NCI-H1436 (cell line): Measurements from ENCODE around the gene MRPS5.

Source experiments
- DNase-seq: peaks from one replicate; lab custom pipeline; 2025; lab: John Stamatoyannopoulos, UW

MRPS5 gene

GRCh38 chr2:95091885-95092555 lies 29.6 kb downstream of the MRPS5 start:
- DNase-seq, result no peak

GRCh38 chr2:95087379-95087778 lies 34.2 kb downstream of the MRPS5 start:
- DNase-seq, result no peak

GRCh38 chr2:95086017-95086416 lies 35.6 kb downstream of the MRPS5 start:
- DNase-seq, result no peak

GRCh38 chr2:95082477-95082876 lies 39.1 kb downstream of the MRPS5 start:
- no peak for DNase-seq

- no peak for DNase-seq
Measured at GRCh38 chr2:95079199-95079683, 42.4 kb downstream of the MRPS5 start.

- no peak for DNase-seq
Measured at GRCh38 chr2:95077861-95078603, 43.6 kb downstream of the MRPS5 start.

- DNase-seq, result no peak
Measured at GRCh38 chr2:95077530-95077825, 44.1 kb downstream of the MRPS5 start.

- DNase-seq, result peak; percentile 75
Measured at GRCh38 chr2:95076705-95077529, 44.7 kb downstream of the MRPS5 start.

GRCh38 chr2:95075440-95076132 lies 46.0 kb downstream of the MRPS5 start:
- DNase-seq, result no peak

GRCh38 chr2:95074663-95075439 lies 46.8 kb downstream of the MRPS5 start:
- no peak for DNase-seq

GRCh38 chr2:95073856-95074662 lies 47.5 kb downstream of the MRPS5 start:
- no peak for DNase-seq

- DNase-seq, result no peak
Measured at GRCh38 chr2:95072424-95072823, 49.2 kb downstream of the MRPS5 start.

GRCh38 chr2:95071856-95072255 lies 49.8 kb downstream of the MRPS5 start:
- DNase-seq, result no peak

- DNase-seq, result no peak
Measured at GRCh38 chr2:95069465-95069864, 52.1 kb downstream of the MRPS5 start.

GRCh38 chr2:95068256-95068655 lies 53.4 kb downstream of the MRPS5 start:
- no peak for DNase-seq

- DNase-seq, result no peak
Measured at GRCh38 chr2:95063086-95063958, 58.3 kb downstream of the MRPS5 start.

- DNase-seq, result no peak
Measured at GRCh38 chr2:95062242-95063085, 59.1 kb downstream of the MRPS5 start.

GRCh38 chr2:95061601-95062183 lies 59.9 kb downstream of the MRPS5 start:
- DNase-seq, result no peak
